Left colon (tissue), 2 donors: Measurements from ENCODE around the gene LHX5. TPM values are rescaled to one million over a fixed set of nuclear protein-coding genes. Genes with fewer than 3 reads are reported as not detected.
"Not testable (repeated sequence)": the region's sequence is repeated elsewhere in the genome, so short reads cannot be mapped to it uniquely, and the experiment has no call there.

Experiments used
- ATAC-seq: fragments of 200-7000 bp; cut with Tn5 transposase; one replicate; pipeline ENCODE4 v1.9.1; 2020; ENCODE audit warnings: mild to moderate bottlenecking, moderate library complexity
- DNase-seq, 2 donors: peaks; one replicate each; pipeline ENCODE4 v3.0.0-alpha.2; 2020
- intact Hi-C, 2 donors: fragments of 100-400 bp; cut with DNase I in 1 of 2; cut with micrococcal nuclease in 1 of 2; formaldehyde crosslinking; loops; one replicate each; pipeline versions ENCODE4 v1.11.2 to v1.14.0; 2022; cut with DNase I, micrococcal nuclease
- long read RNA-seq: library from polyadenylated mRNA; unstranded; transcript quantifications from one replicate; pipeline ENCODE4 v2.0.0, GENCODE V29; 2021
- total RNA-seq, 2 donors: library from RNA; stranded (reverse); fragmentation: NEBNext Ultra II Directional; extraction: Animal tissue kit (Norgen Biotek cat#: 25700); gene quantifications; one replicate each; pipeline ENCODE4 v1.2.1, GENCODE V29; 2021
- donor health status: DM: no; HTN: no; CAD: no.
- donor health status: DM: yes; HTN: yes; CAD: no.

Gene LHX5
- total RNA-seq = not detected
- long read RNA-seq = 0 reads

- DNase-seq = no peak
- intact Hi-C loops = no loop called here
- ATAC-seq = no peak
Observed at GRCh38 chr12:113471619-113472171, at the start of gene LHX5. LHX5 (minus strand) TSS chr12:113471871; CDS start chr12:113471498, 373 bp downstream.

- no peak for ATAC-seq
- intact Hi-C loops = no loop called here
Observed at GRCh38 chr12:113519464-113520307, 48.0 kb upstream of the LHX5 start.

GRCh38 chr12:113515082-113515856 lies 43.6 kb upstream of the LHX5 start:
- ATAC-seq (no peak), DNase-seq (no peak)
- intact Hi-C loops = no loop called here

More at GRCh38 chr12:113519464-113520307, 48.0 kb upstream of the LHX5 start:
- no peak for DNase-seq

- no peak for DNase-seq
- no peak for ATAC-seq
Observed at GRCh38 chr12:113514602-113515001, 42.9 kb upstream of the LHX5 start.

GRCh38 chr12:113512568-113512967 lies 40.9 kb upstream of the LHX5 start:
- DNase-seq = no peak
- no peak for ATAC-seq
- intact Hi-C loops = no loop called here

More at GRCh38 chr12:113514602-113515001, 42.9 kb upstream of the LHX5 start:
- intact Hi-C loops = no loop called here

- ATAC-seq (no peak), DNase-seq (no peak)
- intact Hi-C loops = no loop called here
Observed at GRCh38 chr12:113506867-113507266, 35.2 kb upstream of the LHX5 start.

GRCh38 chr12:113505941-113506340 lies 34.3 kb upstream of the LHX5 start:
- ATAC-seq = no peak
- intact Hi-C loops = no loop called here
- no peak for DNase-seq

GRCh38 chr12:113504917-113505316 lies 33.2 kb upstream of the LHX5 start:
- ATAC-seq (no peak), DNase-seq (no peak)
- intact Hi-C loops = no loop called here

- intact Hi-C loops = no loop called here
- no peak for ATAC-seq
- no peak for DNase-seq
Observed at GRCh38 chr12:113500782-113501311, 29.2 kb upstream of the LHX5 start.

- DNase-seq = no peak
- intact Hi-C loops = no loop called here
- ATAC-seq = no peak
Observed at GRCh38 chr12:113500306-113500675, 28.6 kb upstream of the LHX5 start.

GRCh38 chr12:113498490-113498889 lies 26.8 kb upstream of the LHX5 start:
- ATAC-seq = no peak
- no peak for DNase-seq
- intact Hi-C loops = no loop called here

- intact Hi-C loops = no loop called here
- DNase-seq = no peak
- no peak for ATAC-seq
Observed at GRCh38 chr12:113497693-113498092, 26.0 kb upstream of the LHX5 start.

- ATAC-seq, DNase-seq, intact Hi-C loops: not testable (repeated sequence)
Observed at GRCh38 chr12:113495941-113496340, 24.3 kb upstream of the LHX5 start.

- DNase-seq (no peak), ATAC-seq (no peak)
- intact Hi-C loops = no loop called here
Observed at GRCh38 chr12:113488322-113488721, 16.7 kb upstream of the LHX5 start.

- intact Hi-C loops = no loop called here
- DNase-seq = no peak
- no peak for ATAC-seq
Observed at GRCh38 chr12:113486722-113487121, 15.1 kb upstream of the LHX5 start.

- ATAC-seq (no peak), DNase-seq (no peak)
- intact Hi-C loops = no loop called here
Observed at GRCh38 chr12:113485330-113485729, 13.7 kb upstream of the LHX5 start.

GRCh38 chr12:113482334-113482733 lies 10.7 kb upstream of the LHX5 start:
- intact Hi-C loops = no loop called here
- no peak for DNase-seq
- ATAC-seq = no peak

- no peak for DNase-seq
- intact Hi-C loops = no loop called here
- no peak for ATAC-seq
Observed at GRCh38 chr12:113480336-113480971, 8.8 kb upstream of the LHX5 start.
